PC-9 (cell line): ENCODE results near the gene TERT. TPM values are rescaled to one million over a fixed set of nuclear protein-coding genes. Genes with fewer than 3 reads are reported as not detected.

Source experiments
- BruUV-seq: library from RNA; stranded (reverse); fragments of 400-500 nt; replicated peaks from 2 replicates; lab custom pipeline; 2021; lab: Mats Ljungman, UMichigan
- CTCF ChIA-PET: fragments of 300-600 bp; sonication (Branson Sonifier 250); formaldehyde crosslinking; loops from one replicate; lab custom pipeline; 2022; ENCODE audit warnings: antibody characterized with exemption; lab: Charles Lee
- POLR2A ChIA-PET: fragments of 300-600 bp; sonication (Branson Sonifier 250); formaldehyde crosslinking; loops from one replicate; lab custom pipeline; 2022; ENCODE audit warnings: antibody characterized with exemption; ENCODE audit not compliant: unreplicated experiment; lab: Charles Lee
- DNase-seq, 2 experiments: peaks; one replicate each; pipeline versions ENCODE4 v3.0.0 to v3.0.0-alpha.2; 2015 to 2022; ENCODE audit warnings: mixed read lengths in 1 of 2
- H2AFZ ChIP-seq: fragments of 200-600 bp; sonication (generic); 2 replicates; pipeline ENCODE4 v1.8.1; 2017; ENCODE audit warnings: antibody characterized with exemption
- H3F3A ChIP-seq: fragments of 200-600 bp; sonication (generic); 2 replicates; pipeline ENCODE4 v1.8.1; 2017; ENCODE audit warnings: antibody characterized with exemption, mild to moderate bottlenecking, low read depth; ENCODE audit not compliant: insufficient read depth
- H3K27ac ChIP-seq: fragments of 200-600 bp; sonication (generic); 2 replicates; pipeline ENCODE4 v1.6.1; 2016; ENCODE audit warnings: mixed run types
- H3K27me3 ChIP-seq: fragments of 200-600 bp; sonication (generic); 2 replicates; pipeline ENCODE4 v1.6.1; 2016; ENCODE audit warnings: low read depth, mixed run types; ENCODE audit not compliant: insufficient read depth
- H3K36me3 ChIP-seq: fragments of 200-600 bp; sonication (generic); 2 replicates; pipeline ENCODE4 v1.6.1; 2016; ENCODE audit warnings: low read depth, mixed run types
- H3K4me1 ChIP-seq: fragments of 200-600 bp; sonication (generic); replicated peaks from 2 replicates; pipeline ENCODE4 v1.6.1; 2016; ENCODE audit warnings: mixed run types; ENCODE audit not compliant: insufficient read depth
- H3K4me2 ChIP-seq: fragments of 200-600 bp; sonication (generic); 2 replicates; pipeline ENCODE4 v1.6.1; 2017; ENCODE audit warnings: mixed run types
- H3K4me3 ChIP-seq: fragments of 200-600 bp; sonication (generic); 2 replicates; pipeline ENCODE4 v1.6.1; 2016; ENCODE audit warnings: mixed run types
- H3K79me2 ChIP-seq: fragments of 200-600 bp; sonication (generic); 2 replicates; pipeline ENCODE4 v1.6.1; 2017; ENCODE audit warnings: low read depth, mixed run types
- H3K9me2 ChIP-seq: fragments of 200-600 bp; sonication (generic); 2 replicates; pipeline ENCODE4 v1.8.1; 2017; ENCODE audit warnings: mild to moderate bottlenecking; ENCODE audit not compliant: insufficient read depth
- H3K9me3 ChIP-seq: fragments of 200-600 bp; sonication (generic); 2 replicates; pipeline ENCODE4 v1.8.1; 2016; ENCODE audit warnings: low read depth; ENCODE audit not compliant: insufficient read depth
- H4K20me1 ChIP-seq: fragments of 200-600 bp; sonication (generic); 2 replicates; pipeline ENCODE4 v1.8.1; 2017; ENCODE audit not compliant: insufficient read depth
- CTCF ChIP-seq: fragments of 200-600 bp; sonication (generic); conservative IDR thresholded peaks from 2 replicates; pipeline ENCODE4 v1.6.1; 2017; ENCODE audit warnings: mixed run types, antibody characterized with exemption, mild to moderate bottlenecking, moderate library complexity
- EZH2 ChIP-seq: fragments of 200-600 bp; sonication (generic); IDR thresholded peaks from 2 replicates; pipeline ENCODE4 v1.8.0; 2017; ENCODE audit warnings: antibody characterized with exemption, low read depth
- intact Hi-C: fragments of 100-400 bp; cut with micrococcal nuclease; formaldehyde crosslinking; loops from one replicate; pipeline ENCODE4 v1.10.0; 2022; ENCODE audit not compliant: unreplicated experiment
- total RNA-seq: library from RNA; stranded (reverse); gene quantifications from 2 replicates; pipeline ENCODE4 v1.2.3, GENCODE V29; 2021

The TERT gene
- total RNA-seq, 1 experiment from 2014 or later, result 0.74 TPM

GRCh38 chr5:1336749-1337488 is 42.1 kb upstream of the TERT start:
- DNase-seq, result no peak
- Histone ChIP-seq H3K9me3 (no peaks in the 10 kb centered on the region), H3K27ac (no peak overlapping the region), H3K4me2 (no peak overlapping the region), H3K4me3 (no peak overlapping the region), H3K36me3 (peaks cover 40% of the 10 kb centered on the region), H3K4me1 (no peaks in the 10 kb centered on the region), H2AFZ (no peak overlapping the region), H3K27me3 (no peaks in the 10 kb centered on the region), H3F3A (peaks cover 9% of the 10 kb centered on the region; the same call in 1 of the 2 replicates), H3K79me2 (peaks cover 8% of the 10 kb centered on the region; the same call in 1 of the 2 replicates), H3K9me2 (no peaks in the 10 kb centered on the region), H4K20me1 (peaks cover 58% of the 10 kb centered on the region)
- intact Hi-C loops, result no loop called here
- no TSS peak for BruUV-seq
- TF ChIP-seq CTCF (no peak), EZH2 (no peak)
- POLR2A ChIA-PET, result interaction anchor here (0.6 kb wide), 1 partner anchor 9 kb away, joined by 25 read pairs; no protein-coding TSS in a partner anchor
- CTCF ChIA-PET, result no interaction called here

- H3K9me3 ChIP-seq, result no peaks in the 10 kb centered on the region
- peaks cover 32% of the 10 kb centered on the region for H3K36me3 ChIP-seq
- TF ChIP-seq CTCF, result no peak
- TF ChIP-seq EZH2, result no peak
- intact Hi-C loops, result no loop called here
- ChIA-PET POLR2A (interaction anchor here (0.6 kb wide), 1 partner anchor 8 kb away, joined by 25 read pairs; no protein-coding TSS in a partner anchor), CTCF (no interaction called here)
- H3K27me3 ChIP-seq, result no peaks in the 10 kb centered on the region
- H3K27ac ChIP-seq, result no peak overlapping the region
- H2AFZ ChIP-seq, result no peak overlapping the region
- H4K20me1 ChIP-seq, result peaks cover 65% of the 10 kb centered on the region
- BruUV-seq, result no TSS peak
- no peaks in the 10 kb centered on the region for H3K9me2 ChIP-seq
- H3K4me2 ChIP-seq, result no peak overlapping the region
- peaks cover 10% of the 10 kb centered on the region; the same call in 1 of the 2 replicates for H3F3A ChIP-seq
- H3K4me3 ChIP-seq, result no peak overlapping the region
- no peak for DNase-seq
- no peaks in the 10 kb centered on the region for H3K4me1 ChIP-seq
- H3K79me2 ChIP-seq, result peaks cover 3% of the 10 kb centered on the region; the same call in 1 of the 2 replicates
Measured at GRCh38 chr5:1336106-1336561, 41.3 kb upstream of the TERT start.

- no peak overlapping the region for H3K27ac ChIP-seq
- intact Hi-C loops, result no loop called here
- CTCF ChIA-PET, result no interaction called here
- no peak for DNase-seq
- no peaks in the 10 kb centered on the region for H3K9me2 ChIP-seq
- peaks cover 70% of the 10 kb centered on the region for H4K20me1 ChIP-seq
- peaks cover 28% of the 10 kb centered on the region for H3K36me3 ChIP-seq
- H3K27me3 ChIP-seq, result no peaks in the 10 kb centered on the region
- no peaks in the 10 kb centered on the region for H3K4me1 ChIP-seq
- H3K4me3 ChIP-seq, result no peak overlapping the region
- H3K79me2 ChIP-seq, result no peaks in the 10 kb centered on the region
- BruUV-seq, result no TSS peak
- peaks cover 14% of the 10 kb centered on the region; the same call in 1 of the 2 replicates for H3F3A ChIP-seq
- TF ChIP-seq EZH2 (no peak), CTCF (no peak)
- H3K9me3 ChIP-seq, result no peaks in the 10 kb centered on the region
- H2AFZ ChIP-seq, result no peak overlapping the region
- POLR2A ChIA-PET, result no interaction called here
- H3K4me2 ChIP-seq, result no peak overlapping the region
Measured at GRCh38 chr5:1335540-1336095, 40.8 kb upstream of the TERT start.
